K562 (cell line): ENCODE measurements around the gene PDPK1. TPM values are rescaled to one million over a fixed set of nuclear protein-coding genes. Genes with fewer than 3 reads are reported as not detected.

ENCODE experiments used
- ADNP ChIP-seq: fragments of 200-800 bp; sonication (Bioruptor generic); IDR thresholded peaks from 2 replicates; pipeline ENCODE4 v1.6.1; 2016; ENCODE audit warnings: missing genetic modification characterization, missing compliant biosample characterization
- BHLHE40 ChIP-seq: IDR thresholded peaks from 2 replicates; pipeline ENCODE4 v1.6.1; 2011; ENCODE audit warnings: low read length, improper control_type of control experiment
- CCAR2 ChIP-seq: fragments of 200-400 bp; formaldehyde crosslinking; IDR thresholded peaks from 2 replicates; pipeline ENCODE4 v1.6.1; 2017; ENCODE audit warnings: mild to moderate bottlenecking, low read depth, low read length
- GTF2A2 ChIP-seq: IDR thresholded peaks from 2 replicates; pipeline ENCODE4 v1.6.1; 2016; ENCODE audit warnings: mild to moderate bottlenecking, missing genetic modification characterization, missing compliant biosample characterization
- MAFK ChIP-seq: IDR thresholded peaks from 2 replicates; pipeline ENCODE4 v1.6.1; 2011; ENCODE audit warnings: low read length, improper control_type of control experiment
- PCBP2 ChIP-seq: fragments of 200-400 bp; formaldehyde crosslinking; IDR thresholded peaks from 2 replicates; pipeline ENCODE4 v1.6.1; 2018; ENCODE audit warnings: low read length, low read depth, mild to moderate bottlenecking, moderate library complexity; ENCODE audit not compliant: poor library complexity, severe bottlenecking
- POLR2A ChIP-seq: fragments of 450-650 bp; conservative IDR thresholded peaks from 2 replicates; pipeline ENCODE4 v1.6.1; 2016
- RBM22 ChIP-seq: fragments of 200-400 bp; formaldehyde crosslinking; IDR thresholded peaks from 2 replicates; pipeline ENCODE4 v1.6.1; 2018; ENCODE audit warnings: low read length, low read depth; ENCODE audit not compliant: poor library complexity, severe bottlenecking
- SAP30 ChIP-seq: fragments of 200-600 bp; sonication (generic); IDR thresholded peaks from 2 replicates; pipeline ENCODE4 v1.6.1; 2012; ENCODE audit warnings: borderline replicate concordance, low read depth, mild to moderate bottlenecking, moderate library complexity, low read length, control low read depth, inconsistent platforms; ENCODE audit not compliant: insufficient read depth, poor library complexity, severe bottlenecking
- ZNF253 ChIP-seq: fragments of 250-450 bp; sonication (Bioruptor Pico); conservative IDR thresholded peaks from 2 replicates; pipeline ENCODE4 v1.6.1; 2021; ENCODE audit warnings: mild to moderate bottlenecking
- polyA plus RNA-seq, 8 experiments: library from polyadenylated mRNA; depleted of rRNA in 4 of 8; stranded (reverse) in 5 of 8; unstranded in 3 of 8; fragments of >200 nt; fragmentation: Nextera tagmentation in 2 of 8; fragmentation: Illumina TruSeq in 1 of 8; extraction: Ambion mirVana in 2 of 8; extraction: Trizol in 1 of 8; gene quantifications; 2 replicates each; pipeline versions ENCODE4 v1.2.1 to v1.2.3, GENCODE V29; 2011 to 2014; ENCODE audit warnings: inconsistent platforms in 1 of 8, missing spikeins in 1 of 8
- total RNA-seq, 7 experiments: library from RNA; depleted of rRNA in 6 of 7; stranded (reverse); fragments of >200 nt in 6 of 7; fragmentation: Illumina TruSeq in 2 of 7; extraction: Trizol in 2 of 7; gene quantifications; 2 replicates each; pipeline versions ENCODE4 v1.2.1 to v1.2.3, GENCODE V29; 2011 to 2021; ENCODE audit warnings: low replicate concordance in 1 of 7
- TF ChIP-seq, protein P1 (sequence below): fragments of 250-450 bp; sonication (Bioruptor Pico); IDR thresholded peaks from 2 replicates; pipeline ENCODE4 v1.8.0; 2021; ENCODE audit warnings: borderline replicate concordance, mild to moderate bottlenecking, moderate library complexity; ENCODE audit not compliant: poor library complexity, severe bottlenecking
- TF ChIP-seq, protein P2 (sequence below): sonication (generic); formaldehyde crosslinking; IDR thresholded peaks from 2 replicates; pipeline ENCODE4 v1.5.0; 2020; ENCODE audit warnings: missing genetic modification reagents
- TF ChIP-seq, protein P3 (sequence below): fragments of 250-450 bp; sonication (Bioruptor Pico); IDR thresholded peaks from 2 replicates; pipeline ENCODE4 v1.8.0; 2022; ENCODE audit warnings: moderate library complexity, mild to moderate bottlenecking, inconsistent platforms
- TF ChIP-seq, protein P4 (sequence below): fragments of 450-650 bp; IDR thresholded peaks from one replicate; pipeline ENCODE4 v1.6.1; 2018; ENCODE audit warnings: mild to moderate bottlenecking, moderate library complexity; ENCODE audit not compliant: partially characterized antibody
- TF ChIP-seq, protein P5 (sequence below), 2 experiments: IDR thresholded peaks in 1 of 2; conservative IDR thresholded peaks in 1 of 2; 2 replicates each; pipeline ENCODE4 v1.6.1; 2016; ENCODE audit warnings: low read depth in 2 of 2, mild to moderate bottlenecking in 1 of 2, missing compliant biosample characterization in 1 of 2, missing genetic modification characterization in 1 of 2, moderate library complexity in 1 of 2
- TF ChIP-seq, protein P6 (sequence below): sonication (generic); formaldehyde crosslinking; IDR thresholded peaks from 2 replicates; pipeline ENCODE4 v1.8.0; 2022; ENCODE audit warnings: missing genetic modification reagents, mild to moderate bottlenecking, moderate library complexity, borderline replicate concordance

PDPK1 gene
- total and polyA plus RNA-seq, 9 of the 15 experiments (the other 6 are each of a cell fraction or from before 2014, with no cell fraction given), result 4.0 to 37.2 (median 18.7) TPM

DNA sequence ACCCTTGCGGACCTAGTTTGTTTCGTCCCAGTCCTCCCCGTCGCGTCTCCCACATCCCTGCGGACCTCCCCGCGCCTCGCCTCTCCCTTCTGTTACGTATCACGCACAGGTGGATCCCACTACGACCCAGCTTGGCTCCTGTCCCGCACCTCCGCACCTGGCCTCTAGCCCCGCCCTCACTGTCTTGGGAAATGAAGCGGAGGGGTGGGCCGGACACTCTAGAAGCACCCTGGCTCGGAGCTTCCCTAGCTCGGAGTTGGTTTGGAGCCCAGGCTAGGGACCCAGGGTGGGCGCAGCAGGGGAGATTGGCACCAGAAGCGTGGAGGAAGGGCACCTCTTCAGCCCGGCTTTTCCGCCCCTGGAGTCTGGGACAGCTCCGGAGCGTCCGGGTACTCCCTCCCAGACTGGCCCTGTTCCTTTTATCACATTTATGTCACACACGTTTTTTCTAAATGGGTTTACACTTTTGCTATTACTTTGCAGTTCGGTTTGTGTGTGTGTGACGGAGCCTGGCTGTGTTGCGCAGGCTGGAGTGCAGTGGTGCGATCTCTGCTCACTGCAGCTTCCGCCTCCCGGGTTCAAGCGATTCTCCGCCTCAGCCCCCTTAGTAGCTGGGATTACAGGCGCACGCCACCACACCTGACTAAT is 5.2 kb upstream of the PDPK1 start (continued):
- TF ChIP-seq, protein P1, sequence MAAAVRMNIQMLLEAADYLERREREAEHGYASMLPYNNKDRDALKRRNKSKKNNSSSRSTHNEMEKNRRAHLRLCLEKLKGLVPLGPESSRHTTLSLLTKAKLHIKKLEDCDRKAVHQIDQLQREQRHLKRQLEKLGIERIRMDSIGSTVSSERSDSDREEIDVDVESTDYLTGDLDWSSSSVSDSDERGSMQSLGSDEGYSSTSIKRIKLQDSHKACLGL, result no peak
- TF ChIP-seq MAFK (no peak), PCBP2 (no peak), BHLHE40 (no peak), GTF2A2 (tag) (no peak), POLR2A (peak; percentile 56), ADNP (no peak), SAP30 (no peak), RBM22 (no peak), ZNF253 (CRISPR knock-in tag) (no peak), CCAR2 (no peak)
- TF ChIP-seq, protein P2, sequence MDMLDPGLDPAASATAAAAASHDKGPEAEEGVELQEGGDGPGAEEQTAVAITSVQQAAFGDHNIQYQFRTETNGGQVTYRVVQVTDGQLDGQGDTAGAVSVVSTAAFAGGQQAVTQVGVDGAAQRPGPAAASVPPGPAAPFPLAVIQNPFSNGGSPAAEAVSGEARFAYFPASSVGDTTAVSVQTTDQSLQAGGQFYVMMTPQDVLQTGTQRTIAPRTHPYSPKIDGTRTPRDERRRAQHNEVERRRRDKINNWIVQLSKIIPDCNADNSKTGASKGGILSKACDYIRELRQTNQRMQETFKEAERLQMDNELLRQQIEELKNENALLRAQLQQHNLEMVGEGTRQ (CRISPR knock-in tag), result no peak
- TF ChIP-seq, protein P3, sequence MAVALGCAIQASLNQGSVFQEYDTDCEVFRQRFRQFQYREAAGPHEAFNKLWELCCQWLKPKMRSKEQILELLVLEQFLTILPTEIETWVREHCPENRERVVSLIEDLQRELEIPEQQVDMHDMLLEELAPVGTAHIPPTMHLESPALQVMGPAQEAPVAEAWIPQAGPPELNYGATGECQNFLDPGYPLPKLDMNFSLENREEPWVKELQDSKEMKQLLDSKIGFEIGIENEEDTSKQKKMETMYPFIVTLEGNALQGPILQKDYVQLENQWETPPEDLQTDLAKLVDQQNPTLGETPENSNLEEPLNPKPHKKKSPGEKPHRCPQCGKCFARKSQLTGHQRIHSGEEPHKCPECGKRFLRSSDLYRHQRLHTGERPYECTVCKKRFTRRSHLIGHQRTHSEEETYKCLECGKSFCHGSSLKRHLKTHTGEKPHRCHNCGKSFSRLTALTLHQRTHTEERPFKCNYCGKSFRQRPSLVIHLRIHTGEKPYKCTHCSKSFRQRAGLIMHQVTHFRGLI (CRISPR knock-in tag), result no peak
- TF ChIP-seq, protein P4, sequence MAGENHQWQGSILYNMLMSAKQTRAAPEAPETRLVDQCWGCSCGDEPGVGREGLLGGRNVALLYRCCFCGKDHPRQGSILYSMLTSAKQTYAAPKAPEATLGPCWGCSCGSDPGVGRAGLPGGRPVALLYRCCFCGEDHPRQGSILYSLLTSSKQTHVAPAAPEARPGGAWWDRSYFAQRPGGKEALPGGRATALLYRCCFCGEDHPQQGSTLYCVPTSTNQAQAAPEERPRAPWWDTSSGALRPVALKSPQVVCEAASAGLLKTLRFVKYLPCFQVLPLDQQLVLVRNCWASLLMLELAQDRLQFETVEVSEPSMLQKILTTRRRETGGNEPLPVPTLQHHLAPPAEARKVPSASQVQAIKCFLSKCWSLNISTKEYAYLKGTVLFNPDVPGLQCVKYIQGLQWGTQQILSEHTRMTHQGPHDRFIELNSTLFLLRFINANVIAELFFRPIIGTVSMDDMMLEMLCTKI, result no peak
- TF ChIP-seq, protein P5, sequence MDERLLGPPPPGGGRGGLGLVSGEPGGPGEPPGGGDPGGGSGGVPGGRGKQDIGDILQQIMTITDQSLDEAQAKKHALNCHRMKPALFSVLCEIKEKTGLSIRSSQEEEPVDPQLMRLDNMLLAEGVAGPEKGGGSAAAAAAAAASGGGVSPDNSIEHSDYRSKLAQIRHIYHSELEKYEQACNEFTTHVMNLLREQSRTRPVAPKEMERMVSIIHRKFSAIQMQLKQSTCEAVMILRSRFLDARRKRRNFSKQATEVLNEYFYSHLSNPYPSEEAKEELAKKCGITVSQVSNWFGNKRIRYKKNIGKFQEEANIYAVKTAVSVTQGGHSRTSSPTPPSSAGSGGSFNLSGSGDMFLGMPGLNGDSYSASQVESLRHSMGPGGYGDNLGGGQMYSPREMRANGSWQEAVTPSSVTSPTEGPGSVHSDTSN (CRISPR knock-in tag; IDR thresholded peaks at IDR 0.05; ENCODE audit: low read depth), result no peak
- TF ChIP-seq, protein P5 (tag; conservative IDR thresholded peaks at IDR 0.05; ENCODE audit: low read depth), result no peak
- TF ChIP-seq, protein P6, sequence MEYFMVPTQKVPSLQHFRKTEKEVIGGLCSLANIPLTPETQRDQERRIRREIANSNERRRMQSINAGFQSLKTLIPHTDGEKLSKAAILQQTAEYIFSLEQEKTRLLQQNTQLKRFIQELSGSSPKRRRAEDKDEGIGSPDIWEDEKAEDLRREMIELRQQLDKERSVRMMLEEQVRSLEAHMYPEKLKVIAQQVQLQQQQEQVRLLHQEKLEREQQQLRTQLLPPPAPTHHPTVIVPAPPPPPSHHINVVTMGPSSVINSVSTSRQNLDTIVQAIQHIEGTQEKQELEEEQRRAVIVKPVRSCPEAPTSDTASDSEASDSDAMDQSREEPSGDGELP (CRISPR knock-in tag), result peak; percentile 29; the same call in 1 of the 2 replicates
